Central memory CD8-positive, alpha-beta T cell (primary cell): ENCODE results near the gene ZEB2.
A peak's percentile ranks its signal among the peaks of the same experiment; 100 is the strongest.

Experiments
- ATAC-seq: fragments of 150-1000 bp; cut with Tn5 transposase; replicated peaks from 2 replicates; pipeline ENCODE4 v1.10.0; 2022; ENCODE audit warnings: mild to moderate bottlenecking, moderate FRiP score, moderate number of reproducible peaks; ENCODE audit not compliant: poor library complexity, severe bottlenecking; ENCODE audit errors: extremely low read depth
- DNase-seq, 2 donors: peaks; one replicate each; pipeline ENCODE4 v3.0.0; 2021; ENCODE audit warnings: low spot score in 2 of 2
- H3K27ac Mint-ChIP-seq: one replicate; pipeline ENCODE4 v1.8.0; 2022; ENCODE audit warnings: low read depth, mild to moderate bottlenecking, moderate library complexity, mixed read lengths
- H3K27me3 Mint-ChIP-seq: one replicate; pipeline ENCODE4 v1.8.0; 2022; ENCODE audit warnings: mixed read lengths
- H3K36me3 Mint-ChIP-seq: one replicate; pipeline ENCODE4 v1.8.0; 2022; ENCODE audit warnings: mild to moderate bottlenecking, moderate library complexity, mixed read lengths; ENCODE audit not compliant: insufficient read depth
- H3K4me1 Mint-ChIP-seq: one replicate; pipeline ENCODE4 v1.8.0; 2022; ENCODE audit warnings: mixed read lengths
- H3K4me3 Mint-ChIP-seq: one replicate; pipeline ENCODE4 v1.8.0; 2022; ENCODE audit warnings: mild to moderate bottlenecking, moderate library complexity, mixed read lengths
- H3K9me3 Mint-ChIP-seq: one replicate; pipeline ENCODE4 v1.8.0; 2022; ENCODE audit warnings: mixed read lengths

Gene ZEB2

GRCh38 chr2:144496092-144496976 lies 23.6 kb downstream of the ZEB2 start:
- Mint-ChIP-seq H3K36me3 (peaks cover 53% of the 10 kb centered on the region), H3K4me1 (peaks cover 67% of the 10 kb centered on the region), H3K9me3 (no peaks in the 10 kb centered on the region), H3K27ac (peak overlapping the region; percentile 47), H3K4me3 (peak overlapping the region; percentile 42), H3K27me3 (no peaks in the 10 kb centered on the region)
- ATAC-seq (no peak), DNase-seq (no peak)

DNA sequence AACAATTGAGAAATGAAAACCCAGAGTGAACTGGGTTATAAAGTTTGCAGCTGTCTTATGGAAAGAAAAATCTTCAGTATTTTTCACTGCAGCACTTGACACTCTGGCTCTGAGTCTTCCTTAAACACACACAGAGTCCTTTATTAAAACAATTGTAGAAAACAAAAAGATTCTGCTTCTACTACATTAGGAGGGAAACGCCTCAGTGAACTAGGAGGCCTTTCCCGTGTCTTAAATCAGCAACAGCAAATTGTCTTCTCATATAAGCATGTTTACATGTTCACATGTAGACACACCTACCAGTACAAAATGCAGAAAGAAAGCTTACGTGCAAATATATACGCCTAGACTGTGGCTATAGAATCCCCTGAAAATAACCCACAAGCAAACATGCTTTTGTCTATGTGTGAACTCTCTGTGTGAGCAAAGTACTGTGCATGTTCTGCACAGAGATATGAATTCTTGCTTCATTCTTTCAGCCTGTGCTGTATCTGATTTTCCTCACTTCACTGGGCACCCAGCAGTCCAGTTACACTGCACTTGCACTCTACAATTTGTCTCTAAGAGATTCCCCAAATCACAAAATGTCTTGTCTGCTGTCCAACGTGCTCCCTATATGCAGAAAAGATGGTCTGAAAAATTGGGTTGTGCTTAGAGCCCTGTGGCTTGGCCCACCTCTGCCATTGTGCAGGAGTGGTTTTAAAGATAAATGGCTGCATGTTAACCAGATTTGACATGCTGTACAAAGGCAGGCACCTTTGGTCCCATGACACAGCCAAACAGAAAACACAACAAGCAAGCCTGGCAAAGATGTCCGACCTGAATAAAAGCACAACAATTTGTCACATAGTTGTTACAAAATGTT lies 24.5 kb downstream of the ZEB2 start:
- no peak for DNase-seq
- Mint-ChIP-seq H3K9me3 (no peaks in the 10 kb centered on the region), H3K4me3 (peak overlapping the region; percentile 42), H3K36me3 (peaks cover 56% of the 10 kb centered on the region), H3K27me3 (no peaks in the 10 kb centered on the region), H3K27ac (peak overlapping the region; percentile 47), H3K4me1 (peaks cover 67% of the 10 kb centered on the region)
- ATAC-seq, result peak; percentile 63

GRCh38 chr2:144493027-144493809 lies 26.7 kb downstream of the ZEB2 start:
- H3K9me3 Mint-ChIP-seq, result no peaks in the 10 kb centered on the region
- ATAC-seq, result no peak
- H3K4me3 Mint-ChIP-seq, result peak overlapping the region; percentile 60
- DNase-seq, result no peak
- peaks cover 57% of the 10 kb centered on the region for H3K36me3 Mint-ChIP-seq
- no peaks in the 10 kb centered on the region for H3K27me3 Mint-ChIP-seq
- H3K4me1 Mint-ChIP-seq, result peaks cover 71% of the 10 kb centered on the region
- peak overlapping the region; percentile 64 for H3K27ac Mint-ChIP-seq

GRCh38 chr2:144490857-144491256 lies 29.1 kb downstream of the ZEB2 start:
- Mint-ChIP-seq H3K9me3 (no peaks in the 10 kb centered on the region), H3K4me3 (peak overlapping the region; percentile 60), H3K27me3 (no peaks in the 10 kb centered on the region), H3K4me1 (peaks cover 69% of the 10 kb centered on the region), H3K36me3 (peaks cover 51% of the 10 kb centered on the region), H3K27ac (peak overlapping the region; percentile 64)
- ATAC-seq (no peak), DNase-seq (no peak)

DNA sequence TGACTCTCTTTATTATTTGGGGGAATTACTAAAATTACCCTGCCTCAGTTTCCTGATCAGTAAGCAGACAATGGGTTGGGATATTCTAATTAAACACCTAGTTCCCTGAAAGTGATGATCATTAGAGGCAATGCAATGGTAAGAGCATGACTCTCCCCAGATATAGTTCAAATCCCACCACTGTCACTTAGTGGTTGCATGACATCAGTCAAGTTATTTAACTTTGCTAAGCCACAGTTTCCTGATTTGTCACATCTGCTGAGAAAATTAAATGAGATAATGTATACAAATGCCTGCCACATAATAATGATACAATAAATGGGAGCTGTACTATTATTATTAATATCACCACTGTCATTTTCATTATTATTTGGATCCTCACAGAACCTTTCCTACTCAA lies 29.9 kb downstream of the ZEB2 start:
- Mint-ChIP-seq H3K4me1 (peaks cover 61% of the 10 kb centered on the region), H3K27ac (peak overlapping the region; percentile 64), H3K27me3 (no peaks in the 10 kb centered on the region), H3K9me3 (no peaks in the 10 kb centered on the region), H3K4me3 (peak overlapping the region; percentile 60), H3K36me3 (peaks cover 47% of the 10 kb centered on the region)
- DNase-seq (no peak), ATAC-seq (peak; percentile 78)

- no peak overlapping the region for H3K4me3 Mint-ChIP-seq
- H3K27me3 Mint-ChIP-seq, result no peaks in the 10 kb centered on the region
- no peaks in the 10 kb centered on the region for H3K9me3 Mint-ChIP-seq
- peak overlapping the region; percentile 64 for H3K27ac Mint-ChIP-seq
- peaks cover 59% of the 10 kb centered on the region for H3K4me1 Mint-ChIP-seq
- ATAC-seq, result no peak
- peaks cover 44% of the 10 kb centered on the region for H3K36me3 Mint-ChIP-seq
- DNase-seq, result no peak
These were observed 30.5 kb downstream of the ZEB2 start for GRCh38 chr2:144489315-144489916.

DNA sequence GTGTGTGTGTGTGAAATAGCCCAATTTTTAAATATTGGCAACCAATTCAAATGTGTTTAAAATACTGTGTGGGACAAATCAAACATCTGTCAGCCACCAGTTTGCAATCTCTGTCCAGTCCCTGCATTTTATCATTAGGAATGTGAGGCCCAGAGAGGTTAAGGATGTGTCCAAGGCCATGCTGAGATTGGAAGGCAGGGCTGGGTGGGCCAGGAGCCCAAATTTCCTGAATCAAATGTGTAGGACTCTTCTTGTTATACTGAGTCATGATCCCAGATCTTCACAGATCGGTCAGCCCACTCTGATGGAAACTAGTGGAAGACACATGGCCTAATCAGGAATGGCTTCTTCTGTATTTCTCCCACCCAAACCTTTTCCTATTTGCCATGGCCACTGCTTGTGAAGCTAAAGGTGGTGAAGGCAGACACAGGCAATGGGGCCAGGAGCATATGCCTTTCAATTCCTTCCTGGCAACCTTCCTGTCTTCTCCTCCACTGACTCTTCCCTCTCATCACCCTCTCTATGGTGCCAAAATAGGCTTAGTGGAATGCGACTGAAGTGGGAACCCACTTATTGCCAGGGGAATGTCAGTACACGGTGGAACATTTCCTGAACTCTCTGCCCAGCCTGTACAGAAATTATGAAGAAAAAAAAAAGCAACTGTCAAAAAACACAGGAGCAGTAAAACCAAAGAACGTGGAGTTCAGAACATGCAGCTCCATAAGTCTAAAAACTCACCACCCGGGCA lies 35.5 kb downstream of the ZEB2 start:
- H3K36me3 Mint-ChIP-seq, result peaks cover 39% of the 10 kb centered on the region
- H3K4me1 Mint-ChIP-seq, result peaks cover 62% of the 10 kb centered on the region
- H3K9me3 Mint-ChIP-seq, result no peaks in the 10 kb centered on the region
- ATAC-seq (no peak), DNase-seq (no peak)
- no peaks in the 10 kb centered on the region for H3K27me3 Mint-ChIP-seq
- H3K27ac Mint-ChIP-seq, result peak overlapping the region; percentile 85
- no peak overlapping the region for H3K4me3 Mint-ChIP-seq

DNA sequence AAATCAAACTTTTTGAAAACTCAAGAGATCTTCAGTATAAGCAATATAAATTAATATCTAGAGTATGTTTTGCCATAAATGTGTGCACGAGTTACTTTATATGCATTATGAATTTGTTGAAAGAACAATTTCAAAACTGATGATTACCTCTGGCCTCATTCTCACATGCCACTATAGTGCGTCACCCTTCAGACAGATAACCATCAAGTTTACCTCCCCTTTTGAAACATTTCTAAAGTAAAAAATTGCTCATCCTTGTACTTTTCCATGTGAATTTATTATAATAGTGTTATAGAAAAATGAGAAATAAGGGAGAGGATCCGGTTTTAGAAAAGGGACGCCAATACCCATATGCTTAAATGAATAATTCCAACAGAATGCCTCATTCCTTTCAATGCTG lies 38.3 kb downstream of the ZEB2 start:
- H3K36me3 Mint-ChIP-seq, result peaks cover 41% of the 10 kb centered on the region
- peak; percentile 37 for ATAC-seq
- no peak for DNase-seq
- H3K27ac Mint-ChIP-seq, result peak overlapping the region; percentile 85
- peaks cover 58% of the 10 kb centered on the region for H3K4me1 Mint-ChIP-seq
- no peaks in the 10 kb centered on the region for H3K9me3 Mint-ChIP-seq
- peak overlapping the region; percentile 30 for H3K4me3 Mint-ChIP-seq
- no peaks in the 10 kb centered on the region for H3K27me3 Mint-ChIP-seq

GRCh38 chr2:144481109-144481508 lies 38.8 kb downstream of the ZEB2 start:
- H3K27ac Mint-ChIP-seq, result peak overlapping the region; percentile 85
- H3K4me1 Mint-ChIP-seq, result peaks cover 63% of the 10 kb centered on the region
- H3K36me3 Mint-ChIP-seq, result peaks cover 43% of the 10 kb centered on the region

GRCh38 chr2:144480285-144480684 lies 39.6 kb downstream of the ZEB2 start:
- H3K36me3 Mint-ChIP-seq, result peaks cover 41% of the 10 kb centered on the region
- H3K9me3 Mint-ChIP-seq, result no peaks in the 10 kb centered on the region
- H3K4me3 Mint-ChIP-seq, result peak overlapping the region; percentile 21
- H3K27me3 Mint-ChIP-seq, result no peaks in the 10 kb centered on the region
- ATAC-seq (no peak), DNase-seq (no peak)
- H3K4me1 Mint-ChIP-seq, result peaks cover 66% of the 10 kb centered on the region
- peak overlapping the region; percentile 85 for H3K27ac Mint-ChIP-seq

More at GRCh38 chr2:144481109-144481508, 38.8 kb downstream of the ZEB2 start:
- Mint-ChIP-seq H3K9me3 (no peaks in the 10 kb centered on the region), H3K27me3 (no peaks in the 10 kb centered on the region), H3K4me3 (peak overlapping the region; percentile 6)
- peak; percentile 54 for ATAC-seq
- no peak for DNase-seq

- Mint-ChIP-seq H3K4me1 (peaks cover 64% of the 10 kb centered on the region), H3K9me3 (no peaks in the 10 kb centered on the region), H3K36me3 (peaks cover 41% of the 10 kb centered on the region), H3K27me3 (no peaks in the 10 kb centered on the region), H3K27ac (peak overlapping the region; percentile 85), H3K4me3 (peak overlapping the region; percentile 21)
- DNase-seq (no peak), ATAC-seq (no peak)
These were observed 40.3 kb downstream of the ZEB2 start for GRCh38 chr2:144479659-144480058.
